HG03175 (cell line): ENCODE measurements around the gene KCTD2.
"Not testable (repeated sequence)": the region's sequence is repeated elsewhere in the genome, so short reads cannot be mapped to it uniquely, and the experiment has no call there.

ENCODE experiments used
- ATAC-seq: cut with Tn5 transposase; IDR thresholded peaks from one replicate; pipeline ENCODE4 v1.9.1; 2021; ENCODE audit warnings: mild to moderate bottlenecking, moderate library complexity; ENCODE audit not compliant: unreplicated experiment

KCTD2 gene

GRCh38 chr17:75019710-75020109 is 27.3 kb upstream of the KCTD2 start:
- ATAC-seq, result no peak

- ATAC-seq, result no peak
Measured at GRCh38 chr17:75020331-75021110, 26.5 kb upstream of the KCTD2 start.

- ATAC-seq, result no peak
Measured at GRCh38 chr17:75024686-75025397, 22.2 kb upstream of the KCTD2 start.

GRCh38 chr17:75025398-75025734 is 21.7 kb upstream of the KCTD2 start:
- ATAC-seq, result not testable (repeated sequence)

GRCh38 chr17:75026650-75027049 is 20.4 kb upstream of the KCTD2 start:
- not testable (repeated sequence) for ATAC-seq

GRCh38 chr17:75030161-75030560 is 16.9 kb upstream of the KCTD2 start:
- no peak for ATAC-seq

- ATAC-seq, result no peak
Measured at GRCh38 chr17:75031972-75032719, 14.9 kb upstream of the KCTD2 start.

- no peak for ATAC-seq
Measured at GRCh38 chr17:75032720-75033280, 14.2 kb upstream of the KCTD2 start.

GRCh38 chr17:75033346-75034235 is 13.4 kb upstream of the KCTD2 start:
- ATAC-seq, result peak; percentile 27

- peak; percentile 67 for ATAC-seq
Measured at GRCh38 chr17:75034236-75034908, 12.7 kb upstream of the KCTD2 start.

- ATAC-seq, result no peak
Measured at GRCh38 chr17:75036643-75037268, 10.3 kb upstream of the KCTD2 start.

- ATAC-seq, result no peak
Measured at GRCh38 chr17:75039238-75039637, 7.8 kb upstream of the KCTD2 start.

GRCh38 chr17:75041656-75042280 is 5.3 kb upstream of the KCTD2 start:
- ATAC-seq, result no peak

- not testable (repeated sequence) for ATAC-seq
Measured at GRCh38 chr17:75043789-75044188, 3.2 kb upstream of the KCTD2 start.

- no peak for ATAC-seq
Measured at GRCh38 chr17:75044716-75045115, 2.3 kb upstream of the KCTD2 start.

GRCh38 chr17:75045946-75046406 is 1.0 kb upstream of the KCTD2 start:
- ATAC-seq, result not testable (repeated sequence)

GRCh38 chr17:75047398-75048098 is 523 bp downstream of the KCTD2 start:
- peak; percentile 19 for ATAC-seq

GRCh38 chr17:75048249-75048878 is 1.3 kb downstream of the KCTD2 start:
- ATAC-seq, result no peak
